ENCODE results near the gene KRT2.

KRT2 gene

GRCh38 chr12:52659395-52659794 is 7.4 kb upstream of the KRT2 start:
- Histone ChIP-seq H3K27ac (no peak overlapping the region), H3K79me2 (ENCODE audit: insufficient read depth, low read depth) (no peaks in the 10 kb centered on the region), H4K20me1 (ENCODE audit: insufficient read depth) (no peaks in the 10 kb centered on the region), H3K27me3 (ENCODE audit: insufficient read depth, low read depth) (peaks cover 14% of the 10 kb centered on the region), H3K36me3 (ENCODE audit: insufficient read depth) (no peaks in the 10 kb centered on the region), H3K4me1 (ENCODE audit: low read depth, poor library complexity, severe bottlenecking) (no peaks in the 10 kb centered on the region), H3K4me2 (no peak overlapping the region), H3K9ac (no peak overlapping the region), H3K4me3 (IDR thresholded peaks at IDR 0.05; ENCODE audit: insufficient read depth, low read depth, low read length) (no peak overlapping the region), H2AFZ (ENCODE audit: low read depth) (no peak overlapping the region)
- no peak for TF ChIP-seq CTCF (conservative IDR thresholded peaks at IDR 0.05; ENCODE audit: low read depth, low read length)

GRCh38 chr12:52658196-52658595 is 6.2 kb upstream of the KRT2 start:
- Histone ChIP-seq H3K4me3 (IDR thresholded peaks at IDR 0.05; ENCODE audit: insufficient read depth, low read depth, low read length) (no peak overlapping the region), H2AFZ (ENCODE audit: low read depth) (no peak overlapping the region), H3K36me3 (ENCODE audit: insufficient read depth) (no peaks in the 10 kb centered on the region), H3K4me1 (ENCODE audit: low read depth, poor library complexity, severe bottlenecking) (no peaks in the 10 kb centered on the region), H3K27me3 (ENCODE audit: insufficient read depth, low read depth) (peaks cover 14% of the 10 kb centered on the region), H3K27ac (no peak overlapping the region), H4K20me1 (ENCODE audit: insufficient read depth) (no peaks in the 10 kb centered on the region), H3K9ac (no peak overlapping the region), H3K4me2 (no peak overlapping the region), H3K79me2 (ENCODE audit: insufficient read depth, low read depth) (no peaks in the 10 kb centered on the region)
- no peak for TF ChIP-seq CTCF (conservative IDR thresholded peaks at IDR 0.05; ENCODE audit: low read depth, low read length)

- Histone ChIP-seq H3K4me1 (ENCODE audit: low read depth, poor library complexity, severe bottlenecking) (no peaks in the 10 kb centered on the region), H3K27ac (no peak overlapping the region), H3K36me3 (ENCODE audit: insufficient read depth) (no peaks in the 10 kb centered on the region), H3K4me3 (IDR thresholded peaks at IDR 0.05; ENCODE audit: insufficient read depth, low read depth, low read length) (no peak overlapping the region), H3K27me3 (ENCODE audit: insufficient read depth, low read depth) (peaks cover 21% of the 10 kb centered on the region), H3K4me2 (no peak overlapping the region), H3K9ac (no peak overlapping the region), H2AFZ (ENCODE audit: low read depth) (no peak overlapping the region), H4K20me1 (ENCODE audit: insufficient read depth) (no peaks in the 10 kb centered on the region), H3K79me2 (ENCODE audit: insufficient read depth, low read depth) (no peaks in the 10 kb centered on the region)
- no peak for TF ChIP-seq CTCF (conservative IDR thresholded peaks at IDR 0.05; ENCODE audit: low read depth, low read length)
These were observed 5.4 kb upstream of the KRT2 start for GRCh38 chr12:52657250-52657902.

GRCh38 chr12:52656616-52657015 is 4.6 kb upstream of the KRT2 start:
- Histone ChIP-seq H3K79me2 (ENCODE audit: insufficient read depth, low read depth) (no peaks in the 10 kb centered on the region), H3K27me3 (ENCODE audit: insufficient read depth, low read depth) (peaks cover 24% of the 10 kb centered on the region), H3K4me3 (IDR thresholded peaks at IDR 0.05; ENCODE audit: insufficient read depth, low read depth, low read length) (no peak overlapping the region), H2AFZ (ENCODE audit: low read depth) (no peak overlapping the region), H4K20me1 (ENCODE audit: insufficient read depth) (no peaks in the 10 kb centered on the region), H3K4me1 (ENCODE audit: low read depth, poor library complexity, severe bottlenecking) (no peaks in the 10 kb centered on the region), H3K4me2 (no peak overlapping the region), H3K9ac (no peak overlapping the region), H3K36me3 (ENCODE audit: insufficient read depth) (no peaks in the 10 kb centered on the region), H3K27ac (no peak overlapping the region)
- TF ChIP-seq CTCF (conservative IDR thresholded peaks at IDR 0.05; ENCODE audit: low read depth, low read length): no peak

Measured in KMS-11 (cell line).